GM18511 (cell line): ENCODE results near the gene RPS6KA2.
"Not testable (repeated sequence)": the region's sequence is repeated elsewhere in the genome, so short reads cannot be mapped to it uniquely, and the experiment has no call there.

Source experiments
- ATAC-seq: cut with Tn5 transposase; IDR thresholded peaks from one replicate; pipeline ENCODE4 v1.9.1; 2021; ENCODE audit warnings: mild to moderate bottlenecking, moderate library complexity; ENCODE audit not compliant: unreplicated experiment

Gene RPS6KA2

DNA sequence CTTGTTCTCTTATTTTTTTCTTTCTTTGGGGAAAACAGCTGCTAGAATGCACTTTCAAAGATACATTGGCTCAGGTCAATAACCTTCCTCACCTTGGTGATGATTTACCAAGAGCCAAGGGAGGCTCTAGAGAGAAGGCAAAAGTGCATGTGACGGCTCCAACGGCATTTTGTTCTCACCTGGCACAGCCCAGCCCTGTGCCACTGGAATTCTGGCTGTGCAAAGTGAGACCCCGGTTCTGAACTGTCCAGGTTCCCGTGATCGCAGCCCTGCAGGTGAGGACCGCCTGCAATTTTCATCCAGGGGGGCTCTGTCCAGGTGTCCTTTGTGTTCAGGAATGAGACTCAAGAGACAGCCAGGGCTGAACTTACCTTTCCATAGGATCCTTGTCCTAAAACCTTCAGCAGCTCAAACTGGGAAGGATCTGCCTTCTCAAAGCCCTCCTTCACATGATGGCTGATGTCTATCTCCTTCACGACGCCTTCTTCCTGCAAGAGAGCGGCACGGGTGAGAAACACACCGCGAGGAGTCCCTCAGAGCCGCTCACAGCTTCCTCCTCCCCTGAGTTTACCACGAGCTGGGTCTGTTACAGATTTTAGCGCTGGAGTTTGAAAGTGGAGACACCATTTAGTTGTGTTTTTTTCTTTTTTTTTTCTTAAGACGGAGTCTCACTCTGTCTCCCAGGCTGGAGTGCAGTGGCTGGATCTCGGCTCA, 88.6 kb downstream of the RPS6KA2 start:
- no peak for ATAC-seq

DNA sequence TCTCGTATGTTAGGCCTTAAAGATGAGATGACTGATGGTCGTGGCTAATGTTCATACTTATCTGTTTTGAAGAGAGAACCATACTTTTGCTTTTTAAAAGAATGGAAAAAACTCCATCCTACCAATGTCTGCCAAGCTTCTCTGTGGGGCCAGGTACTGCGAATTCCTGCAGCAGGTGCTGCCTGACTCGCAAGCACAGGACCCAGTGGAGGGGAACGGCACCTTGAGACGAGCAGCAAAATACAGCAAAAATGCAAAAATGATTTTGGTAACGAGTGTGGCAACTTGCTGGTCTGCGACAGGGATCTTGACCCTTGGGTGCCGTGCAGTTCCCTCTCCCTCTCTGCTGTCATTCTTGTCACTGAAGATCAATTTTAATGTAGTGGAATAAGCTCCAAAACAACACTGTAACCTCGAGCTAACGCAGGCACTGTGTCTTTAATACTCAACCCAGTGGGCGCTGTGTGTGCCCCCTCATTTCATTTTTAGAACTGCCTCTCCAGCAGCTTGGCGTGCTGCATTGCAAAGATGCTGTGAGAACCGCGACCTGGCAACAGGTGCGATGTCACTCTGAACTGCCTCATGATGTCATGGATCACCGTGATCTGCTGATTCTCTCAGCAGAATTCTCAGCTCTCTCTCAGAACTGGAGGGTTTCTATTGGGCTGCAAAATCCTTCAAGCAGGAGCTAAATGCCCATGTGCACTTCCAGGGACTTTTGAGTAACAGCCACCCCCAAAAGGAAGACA, 92.2 kb downstream of the RPS6KA2 start:
- no peak for ATAC-seq

DNA sequence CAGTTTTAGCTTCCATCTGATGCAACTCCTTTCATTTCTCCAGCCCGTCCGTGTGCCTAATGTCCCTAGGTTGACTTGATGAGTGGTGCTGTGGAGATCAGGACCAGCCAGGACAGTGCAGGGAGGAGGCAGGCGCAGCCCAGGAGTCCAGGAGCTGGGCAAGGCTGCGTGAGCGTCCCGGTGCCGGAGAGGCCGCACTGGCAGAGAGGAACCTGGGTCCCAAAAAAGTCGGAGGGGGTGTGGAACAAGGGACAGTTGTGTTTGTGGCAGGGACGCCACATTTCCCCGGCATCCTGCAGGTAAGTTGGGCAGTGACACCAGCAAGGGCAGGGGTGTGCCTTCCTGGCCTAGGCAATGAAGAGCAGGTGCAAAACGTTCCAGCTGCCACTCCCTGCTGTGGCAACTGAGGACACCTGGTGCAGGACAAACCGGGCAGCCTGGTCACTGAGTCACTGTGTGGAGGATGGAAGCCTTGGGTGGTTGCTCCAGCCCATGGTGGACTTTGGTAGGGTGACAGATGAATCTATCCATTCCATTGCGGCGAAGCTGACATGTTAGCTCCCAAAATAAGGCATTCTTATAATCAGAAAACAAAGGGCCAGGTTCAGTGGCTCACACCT, 93.7 kb downstream of the RPS6KA2 start:
- ATAC-seq, result no peak

DNA sequence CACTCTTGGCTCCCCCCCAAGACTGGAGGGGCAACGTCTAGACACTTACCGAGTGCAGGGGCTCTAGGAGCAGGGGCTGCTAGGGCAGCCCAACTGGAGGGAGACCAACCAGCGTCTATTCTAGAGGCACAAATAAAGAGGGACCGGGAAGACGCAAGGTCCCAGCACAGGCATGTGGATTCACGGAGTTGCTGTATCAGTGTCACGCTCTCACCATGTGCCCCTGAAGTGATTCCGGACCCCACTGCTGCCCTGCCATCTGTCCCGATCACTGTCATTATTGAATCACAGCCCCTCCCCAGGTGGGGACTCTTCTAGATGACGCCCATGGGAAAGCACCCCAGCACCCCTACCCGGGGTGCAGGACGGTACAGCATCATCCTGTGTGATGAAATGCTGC, 94.7 kb downstream of the RPS6KA2 start:
- no peak for ATAC-seq

DNA sequence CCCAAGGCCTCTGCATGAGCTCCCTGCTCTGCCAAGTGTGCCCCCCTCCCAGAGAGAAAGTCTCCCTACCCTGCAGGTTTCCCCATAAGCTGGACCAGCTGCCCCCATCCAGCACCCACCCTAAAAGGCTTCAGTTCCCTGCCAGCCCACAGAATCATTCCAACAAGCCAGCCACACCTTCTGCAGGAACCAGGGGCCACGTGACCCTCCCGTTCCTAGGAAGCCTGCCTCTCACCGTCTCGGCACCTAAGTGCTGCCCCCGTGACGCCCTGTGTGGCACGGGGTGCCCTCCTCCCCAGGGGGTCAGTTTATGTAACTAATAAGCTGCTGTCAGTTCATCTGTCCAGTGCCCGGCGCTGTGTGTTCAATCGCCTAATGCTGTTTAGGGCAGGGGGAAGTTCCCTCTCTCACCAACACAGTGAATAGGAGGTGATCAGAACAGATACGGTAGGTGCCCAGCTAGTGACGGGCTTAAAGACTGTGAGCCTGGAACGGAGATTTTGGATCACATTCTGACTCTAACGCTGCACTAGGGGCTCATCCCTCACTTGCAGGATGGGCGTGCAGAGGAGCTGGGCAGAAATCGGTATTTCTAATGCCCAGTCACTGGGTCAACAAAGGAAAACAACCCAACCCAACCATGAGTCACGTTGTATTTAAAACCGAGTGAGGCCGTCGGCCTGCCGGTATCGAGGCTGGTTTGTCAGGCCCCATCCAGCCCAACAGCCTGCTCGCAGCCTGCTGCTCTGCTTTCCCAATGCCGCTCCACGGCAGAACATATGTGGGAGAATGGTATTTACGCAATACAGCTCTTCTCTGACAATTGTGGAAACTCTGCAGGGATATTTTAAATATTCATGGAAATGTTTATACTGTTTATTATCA, 96.6 kb downstream of the RPS6KA2 start:
- no peak for ATAC-seq

DNA sequence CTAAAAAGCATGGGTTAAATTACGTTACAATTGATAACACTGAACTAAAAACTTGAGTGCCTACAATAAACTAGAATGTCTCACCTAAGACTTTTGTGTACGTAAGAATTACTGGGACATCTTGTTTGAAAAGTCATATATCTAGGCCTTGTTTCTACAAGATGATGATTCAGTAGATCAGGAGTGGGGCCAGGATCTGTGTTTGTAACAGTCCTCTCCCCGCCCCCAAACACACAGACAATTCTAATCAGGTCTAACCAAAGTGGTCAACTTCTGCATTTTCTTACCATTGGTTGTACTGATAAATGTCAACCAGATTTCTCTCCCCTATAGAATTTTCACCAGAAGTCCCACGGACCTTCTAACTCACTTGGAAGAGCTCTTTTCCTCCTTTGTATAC, 97.5 kb downstream of the RPS6KA2 start:
- ATAC-seq, result no peak

DNA sequence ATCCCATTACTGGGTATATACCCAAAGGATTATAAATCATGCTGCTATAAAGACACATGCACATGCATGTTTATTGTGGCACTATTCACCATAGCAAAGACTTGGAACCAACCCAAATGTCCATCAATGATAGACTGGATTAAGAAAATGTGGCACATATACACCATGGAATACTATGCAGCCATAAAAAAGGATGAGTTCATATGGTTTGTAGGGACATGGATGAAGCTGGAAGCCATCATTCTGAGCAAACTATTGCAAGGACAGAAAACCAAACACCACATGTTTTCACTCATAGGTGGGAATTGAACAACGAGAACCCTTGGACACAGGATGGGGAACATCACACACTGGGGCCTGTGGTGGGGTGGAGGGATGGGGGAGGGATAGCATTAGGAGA, 98.0 kb downstream of the RPS6KA2 start:
- ATAC-seq, result not testable (repeated sequence)

DNA sequence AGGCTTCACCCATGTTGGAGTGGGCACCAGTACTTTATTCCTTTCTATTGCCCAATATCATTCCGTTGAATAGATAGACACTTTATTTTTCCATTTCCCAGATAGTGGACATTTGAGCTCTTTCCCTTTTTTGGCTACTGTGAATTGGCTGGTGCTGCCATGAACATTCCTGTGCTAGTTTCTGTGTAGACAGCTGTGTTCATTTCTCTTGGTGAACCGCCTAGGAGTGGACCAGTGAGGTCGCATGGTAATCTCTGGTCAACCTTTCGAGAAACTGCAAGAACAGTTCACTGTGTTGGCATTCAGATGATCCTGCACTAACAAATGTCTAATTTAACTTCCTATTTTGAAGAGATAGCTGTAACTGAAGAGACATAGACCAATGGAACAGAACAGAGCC, 99.2 kb downstream of the RPS6KA2 start:
- ATAC-seq, result no peak

DNA sequence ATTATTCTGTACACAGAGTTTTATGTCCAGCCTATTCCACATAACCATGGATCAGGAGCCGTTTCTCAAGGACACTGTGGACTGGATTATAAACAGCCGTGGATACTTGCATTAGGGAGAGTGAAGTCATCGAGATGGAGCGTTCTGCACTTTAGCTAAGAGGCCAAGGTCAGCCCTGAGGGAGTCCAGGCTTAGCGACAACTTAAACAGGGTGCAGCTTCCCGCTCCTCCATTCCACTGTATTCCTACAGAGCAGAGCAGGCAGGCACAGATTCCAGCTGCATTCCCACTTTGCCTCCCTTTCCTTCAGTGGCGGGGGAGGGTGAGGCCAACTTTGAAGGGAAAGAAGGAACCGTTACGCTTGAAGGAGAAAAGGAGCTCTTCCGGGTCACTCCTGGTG, 100.1 kb downstream of the RPS6KA2 start:
- ATAC-seq, result no peak

DNA sequence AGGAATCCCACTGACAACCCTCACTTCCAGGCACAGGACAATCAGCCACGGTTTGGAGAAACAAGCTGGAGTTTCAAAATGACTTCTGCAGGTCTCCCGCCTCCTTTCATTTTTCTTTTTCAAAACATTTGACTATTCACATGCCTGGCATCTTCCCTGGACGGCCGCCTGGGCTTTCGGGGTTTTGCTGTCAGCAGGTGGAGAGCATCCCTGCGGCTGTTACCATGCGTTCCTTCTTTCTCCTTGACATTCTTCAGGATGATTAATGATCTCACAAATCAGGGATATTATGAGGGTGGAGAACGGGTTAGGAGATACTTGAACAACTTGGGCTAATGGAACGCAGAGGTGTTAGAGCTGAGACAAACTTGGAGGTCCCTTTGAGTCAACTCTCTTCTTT, 101.5 kb downstream of the RPS6KA2 start:
- no peak for ATAC-seq

DNA sequence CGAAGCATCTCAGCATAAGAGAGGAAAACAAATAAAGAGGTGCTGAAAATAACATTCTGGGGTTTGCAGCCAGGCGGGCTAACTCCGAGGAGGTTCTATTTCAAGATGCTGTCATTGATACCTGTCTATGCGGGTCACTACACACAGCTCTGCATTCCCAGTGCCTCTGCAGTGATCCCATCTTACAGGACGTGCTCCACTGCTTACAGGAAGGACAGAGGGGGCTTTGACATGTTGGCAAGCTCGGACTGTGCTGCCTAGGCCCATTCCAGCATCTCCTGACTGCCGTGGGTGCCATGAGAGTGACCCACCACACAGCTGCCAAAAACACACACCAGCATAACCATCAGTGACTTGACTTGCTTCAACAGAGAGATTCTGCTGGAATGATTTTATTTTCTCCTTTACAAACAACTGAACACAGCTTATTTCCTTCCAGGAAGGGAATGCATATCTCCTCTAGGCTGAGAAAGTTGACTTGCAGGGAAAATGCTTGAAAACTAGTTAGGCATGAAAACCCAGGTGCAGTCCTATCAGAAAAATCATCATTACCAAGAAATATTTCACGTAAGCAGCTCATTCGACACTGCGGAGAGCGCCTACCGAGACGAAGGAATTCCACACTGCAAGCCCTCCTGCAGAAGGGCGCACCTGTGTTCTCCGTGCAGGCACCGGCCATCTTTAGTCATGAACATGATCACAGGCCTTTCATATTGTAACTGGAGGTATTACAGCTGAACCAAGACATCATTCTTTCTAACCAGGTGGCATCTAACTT, 103.1 kb downstream of the RPS6KA2 start:
- no peak for ATAC-seq

DNA sequence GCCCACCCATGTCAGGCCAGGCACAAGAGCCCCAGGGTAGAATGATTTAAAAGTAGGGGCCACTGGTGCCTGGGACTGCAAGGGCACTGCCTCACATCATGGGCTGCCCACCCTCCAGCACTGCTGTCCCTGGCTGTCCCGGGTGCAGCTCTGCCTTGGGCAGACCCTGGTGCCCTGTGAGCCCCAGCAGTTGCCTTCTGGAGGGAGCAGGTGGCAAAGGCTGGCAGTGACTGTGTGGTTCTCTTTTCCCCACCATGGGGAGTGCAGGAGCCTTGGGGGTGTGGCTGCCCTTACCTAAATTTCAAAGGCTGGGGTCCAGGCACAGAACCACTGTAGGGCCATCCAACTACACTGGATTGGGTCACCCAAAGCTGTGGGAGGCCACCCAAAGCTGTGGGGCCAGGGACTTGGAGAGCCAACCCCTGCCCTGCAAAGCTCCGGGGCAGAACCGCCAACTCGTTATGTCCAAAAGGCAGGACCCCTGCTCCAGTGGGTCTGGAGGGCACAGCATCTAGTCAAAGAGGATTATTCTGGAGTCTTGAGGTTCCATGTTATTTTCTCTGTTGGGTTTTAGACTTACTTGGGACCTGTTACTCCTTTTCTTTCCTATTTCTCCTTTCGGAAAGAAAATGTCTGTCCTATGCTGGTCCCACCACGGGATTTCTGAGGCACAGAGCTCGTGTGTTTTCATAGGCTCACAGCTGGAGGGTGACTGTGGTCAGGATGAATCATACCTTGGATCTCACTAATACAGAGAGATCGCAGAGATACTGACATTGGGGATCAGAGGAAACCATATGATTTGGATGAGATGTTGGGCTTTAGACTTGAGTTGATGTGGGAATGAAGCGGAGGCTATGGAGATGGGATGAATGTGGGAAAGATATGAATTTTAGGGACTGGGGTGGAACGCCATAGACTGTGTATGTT, 105.9 kb downstream of the RPS6KA2 start:
- ATAC-seq, result no peak

DNA sequence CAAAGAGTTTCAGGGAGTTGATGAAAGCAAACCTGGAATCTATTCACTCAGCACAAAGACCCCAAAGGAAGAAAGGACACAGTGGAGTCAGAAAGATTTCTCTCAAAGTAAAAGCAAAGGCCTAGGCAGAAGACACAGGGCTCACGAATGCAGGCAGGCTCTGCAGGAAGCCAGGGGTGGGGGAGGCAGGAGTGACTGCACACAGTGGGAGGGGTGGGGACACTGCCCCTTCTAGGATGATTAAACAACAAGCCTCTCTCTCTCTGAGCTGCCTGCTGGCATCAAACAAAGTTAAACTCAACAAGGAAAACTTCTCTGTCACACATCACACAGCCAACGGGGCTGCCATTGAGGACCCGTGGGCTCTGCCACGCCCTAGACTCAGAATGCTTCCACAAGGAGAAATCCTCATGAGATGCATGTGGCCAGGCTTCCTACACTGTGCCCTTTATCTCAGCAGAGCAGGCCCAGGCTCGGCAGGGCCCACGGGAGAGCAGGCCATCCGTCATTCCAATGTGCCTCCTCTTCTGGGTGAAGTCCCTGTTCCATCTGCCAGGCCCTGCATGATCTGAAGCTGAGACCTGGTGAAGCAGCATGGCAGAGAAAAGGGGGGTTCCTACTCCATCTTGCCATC, 110.7 kb downstream of the RPS6KA2 start:
- no peak for ATAC-seq

DNA sequence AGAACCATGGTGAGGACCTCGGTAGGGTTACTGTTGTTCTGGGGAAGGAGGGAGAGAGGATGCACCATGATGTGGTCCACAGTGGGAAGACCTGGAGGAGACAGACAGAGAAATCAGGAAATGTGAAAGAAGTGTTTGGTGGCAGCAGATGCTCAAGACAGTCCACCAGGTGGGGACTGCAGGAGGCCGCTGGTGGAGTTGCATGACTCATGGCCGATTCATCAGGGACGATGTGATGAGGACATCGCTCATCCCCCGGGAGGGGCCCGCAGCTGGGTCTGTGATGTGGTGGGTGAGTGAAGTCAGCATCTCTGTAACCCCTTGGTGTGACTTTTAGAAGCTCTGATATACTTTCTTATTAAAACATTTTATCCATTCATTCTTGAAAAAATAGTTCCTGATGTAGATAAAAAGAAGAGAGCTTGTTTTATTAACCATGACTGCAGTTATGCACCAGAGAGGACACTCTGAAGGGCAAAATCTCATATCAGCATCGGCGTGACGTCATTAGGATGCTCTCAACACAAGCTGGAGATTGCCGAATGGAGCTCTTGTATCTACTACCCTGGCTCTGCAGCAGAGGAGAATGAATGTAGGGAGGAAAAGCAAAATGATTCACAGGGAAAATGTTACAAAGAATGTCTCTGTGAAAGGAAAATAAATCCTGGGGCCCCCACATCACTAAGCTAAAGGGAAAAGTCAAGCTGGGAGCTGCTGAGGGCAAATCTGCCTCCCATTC, 111.8 kb downstream of the RPS6KA2 start:
- no peak for ATAC-seq

DNA sequence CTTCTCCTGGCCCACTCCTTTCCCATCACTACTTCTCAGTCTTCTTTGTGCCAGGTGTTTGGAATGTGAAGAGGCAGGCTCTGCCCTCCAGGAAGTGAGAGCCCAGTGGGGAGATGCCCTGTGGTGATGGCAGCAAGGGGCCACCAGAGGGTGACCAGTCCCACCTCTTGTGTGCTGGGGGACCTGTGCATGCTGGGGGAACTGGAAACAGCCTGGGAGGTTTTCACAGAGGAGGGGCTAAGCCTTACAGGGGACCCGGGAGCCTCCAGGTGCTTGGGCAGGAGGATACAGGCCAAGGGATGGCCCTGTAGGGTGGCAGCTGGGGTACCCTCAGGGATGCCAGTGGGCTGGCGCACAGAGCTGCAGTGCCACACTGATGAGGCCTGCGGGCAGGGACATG, 112.9 kb downstream of the RPS6KA2 start:
- no peak for ATAC-seq

DNA sequence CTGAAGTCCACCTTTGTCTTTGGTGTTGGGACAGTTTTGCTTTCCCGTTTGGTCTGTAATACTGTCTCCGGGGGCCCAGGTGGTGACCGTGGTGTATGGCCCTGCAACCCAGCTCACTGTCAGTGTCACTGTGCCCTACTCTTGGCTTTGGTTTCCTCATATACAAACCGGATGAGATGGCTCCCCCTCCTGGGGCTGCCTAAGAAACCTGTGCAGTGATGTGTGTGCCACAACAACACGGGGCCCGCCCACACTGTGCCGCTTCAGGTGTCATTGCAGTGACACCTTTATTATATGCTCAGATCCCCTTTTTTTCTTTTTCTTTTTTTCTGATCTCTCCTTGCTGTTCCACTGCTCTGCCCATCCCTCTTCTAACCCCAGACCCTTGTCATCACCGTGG, 114.5 kb downstream of the RPS6KA2 start:
- ATAC-seq, result peak; percentile 99

DNA sequence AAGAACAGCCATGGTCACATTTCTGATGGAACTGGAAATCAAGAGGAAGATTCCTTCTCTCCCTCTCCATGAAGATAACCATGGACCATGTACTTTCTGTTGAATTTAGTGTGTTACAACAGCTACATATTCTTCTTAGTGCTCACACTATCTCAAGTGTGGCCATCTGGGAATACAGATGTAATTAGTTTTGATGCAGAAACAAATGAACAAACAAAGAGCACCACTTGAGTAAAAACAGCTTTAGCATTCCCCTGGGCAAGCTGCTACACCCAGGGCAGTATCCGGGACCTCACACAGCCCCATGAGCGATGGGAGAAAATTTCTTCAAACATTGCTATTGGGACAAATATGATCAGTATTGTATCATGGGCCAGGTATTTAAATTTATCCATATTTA, 115.7 kb downstream of the RPS6KA2 start:
- no peak for ATAC-seq

DNA sequence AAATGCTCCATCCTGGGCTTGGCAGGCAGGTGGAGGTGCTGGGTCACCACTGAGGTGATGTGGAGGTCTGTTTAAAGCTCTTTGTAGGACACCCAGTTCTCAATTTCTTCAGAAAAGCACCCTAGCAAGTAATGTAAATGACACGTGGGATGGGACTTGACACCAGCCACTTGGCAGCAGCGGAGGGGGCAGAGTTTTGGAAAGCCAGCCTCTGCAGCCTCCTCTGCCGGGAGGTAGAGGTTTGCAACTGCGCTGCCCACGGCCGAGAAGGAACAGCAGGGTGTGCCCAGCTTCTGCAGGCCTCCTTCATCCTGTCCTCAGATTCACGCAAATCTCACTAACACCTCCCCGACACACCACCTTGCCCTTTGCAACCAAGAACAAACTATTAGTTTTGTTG, 117.9 kb downstream of the RPS6KA2 start:
- no peak for ATAC-seq
